Pancreas (tissue), 10 donors: Measurements from ENCODE around the gene PAPPA2. TPM values are rescaled to one million over a fixed set of nuclear protein-coding genes. Genes with fewer than 3 reads are reported as not detected.

Source experiments
- ATAC-seq, 4 donors: fragments of 200-7000 bp; cut with Tn5 transposase; one replicate each; pipeline versions ENCODE4 v1.8.0 to v1.9.1; 2020; ENCODE audit warnings: mild to moderate bottlenecking in 4 of 4, moderate library complexity in 4 of 4
- DNase-seq, 6 donors: peaks; one replicate each; pipeline ENCODE4 v3.0.0-alpha.2; 2020
- FAIRE-seq: peaks from 2 replicates; lab custom pipeline; 2012; peaks lifted over from hg19 to GRCh38; lab: Jason Lieb, UNC
- H3K27ac ChIP-seq, 4 donors: fragments of 200-600 bp; sonication (generic); 1 replicate in 3 of 4; 2 replicates in 1 of 4; pipeline versions ENCODE4 v1.5.0 to v1.8.0; 2020
- H3K27me3 ChIP-seq, 4 donors: fragments of 200-600 bp; one replicate each; pipeline ENCODE4 v1.8.0; 2021
- H3K36me3 ChIP-seq, 3 donors: fragments of 200-600 bp; sonication (generic) in 1 of 3; one replicate each; pipeline versions ENCODE4 v1.5.0 to v1.8.0; 2020 to 2021
- H3K4me1 ChIP-seq, 3 donors: fragments of 200-600 bp; one replicate each; pipeline ENCODE4 v1.8.0; 2021
- H3K4me3 ChIP-seq, 4 donors: fragments of 200-600 bp; sonication (generic) in 2 of 4; one replicate each; pipeline versions ENCODE4 v1.5.0 to v1.8.0; 2020 to 2021
- H3K9me3 ChIP-seq, 4 donors: fragments of 200-600 bp; one replicate each; pipeline ENCODE4 v1.8.0; 2021
- WGBS, 2 donors: extraction: QIAGEN DNeasy Blood & Tissue Kit; methylation state at CpG; one replicate each; pipeline ENCODE4 v1.1.7; 2013; 5-methylcytosine and 5-hydroxymethylcytosine counted together
- intact Hi-C, 3 donors: fragments of 100-400 bp; cut with DNase I; formaldehyde crosslinking; loops; one replicate each; pipeline versions ENCODE4 v1.11.1 to v1.14.2; 2022
- polyA plus RNA-seq, 2 donors: library from polyadenylated mRNA; stranded (reverse); fragments of 200-250 nt; gene quantifications; one replicate each; pipeline ENCODE4 v1.2.3, GENCODE V29; 2013
- total RNA-seq, 6 donors: library from RNA; stranded (reverse); fragmentation: NEBNext Ultra II Directional in 4 of 6; extraction: Animal tissue kit (Norgen Biotek cat#: 25700) in 4 of 6; gene quantifications; one replicate each; pipeline versions ENCODE4 v1.2.1 to v1.2.4, GENCODE V29; 2021 to 2023
- TF ChIP-seq, protein P1 (sequence below), 4 donors: fragments of 200-600 bp; sonication (generic) in 3 of 4; IDR thresholded peaks; one replicate each; pipeline versions ENCODE4 v1.5.0 to v1.8.0; 2021; ENCODE audit warnings: antibody characterized with exemption in 4 of 4
- donor health status: healthy with polysubstance abuse.
- donor health status: DM: no; HTN: no; CAD: no; lungs with moderate emphysema.
- donor health status: DM: no; HTN: no; CAD: no.
- donor health status: control.
- donor health status: control.
- donor health status: Bipolar disorder and iron deficiency.
- donor health status: DM: yes; HTN: yes; CAD: no.
- donor health status: DM: no; HTN: no; CAD: no.
- donor health status: DM: no; HTN: no; CAD: no.
- donor health status: DM: yes; HTN: yes; CAD: no.

Gene PAPPA2
- total and polyA plus RNA-seq, 8 donors, result 0.51 to 6.9 (median 2.0) TPM

DNA sequence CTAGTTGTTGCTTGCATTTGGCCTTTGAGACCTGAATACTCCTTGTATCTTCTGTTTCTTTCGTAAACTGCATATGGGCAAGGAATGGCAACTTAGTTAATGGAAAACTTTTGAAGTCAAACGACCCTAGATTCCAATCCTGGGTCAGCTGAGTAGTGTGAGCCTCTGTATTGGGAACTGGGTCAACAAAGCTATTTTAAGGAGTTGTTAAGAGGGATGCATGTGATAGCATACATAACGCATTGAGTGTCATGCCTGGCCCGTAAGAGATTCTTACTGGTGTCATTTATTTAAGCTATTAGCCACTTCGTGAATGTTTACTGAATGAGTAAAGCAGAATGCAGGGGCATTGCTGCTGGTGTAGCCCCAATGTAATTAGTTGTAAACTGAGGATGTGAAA is 340.1 kb downstream of the PAPPA2 start:
- FAIRE-seq (no peak), ATAC-seq (no peak), DNase-seq (no peak)
- WGBS, 2 donors, result 64 to 68% methylated on average over 5 of the region's 5 CpGs
- Histone ChIP-seq H3K27me3 (no peaks in the 10 kb centered on the region), H3K27ac (no peak overlapping the region), H3K4me1 (no peaks in the 10 kb centered on the region), H3K9me3 (no peaks in the 10 kb centered on the region), H3K4me3 (no peak overlapping the region), H3K36me3 (no peaks in the 10 kb centered on the region)
- TF ChIP-seq, protein P1, sequence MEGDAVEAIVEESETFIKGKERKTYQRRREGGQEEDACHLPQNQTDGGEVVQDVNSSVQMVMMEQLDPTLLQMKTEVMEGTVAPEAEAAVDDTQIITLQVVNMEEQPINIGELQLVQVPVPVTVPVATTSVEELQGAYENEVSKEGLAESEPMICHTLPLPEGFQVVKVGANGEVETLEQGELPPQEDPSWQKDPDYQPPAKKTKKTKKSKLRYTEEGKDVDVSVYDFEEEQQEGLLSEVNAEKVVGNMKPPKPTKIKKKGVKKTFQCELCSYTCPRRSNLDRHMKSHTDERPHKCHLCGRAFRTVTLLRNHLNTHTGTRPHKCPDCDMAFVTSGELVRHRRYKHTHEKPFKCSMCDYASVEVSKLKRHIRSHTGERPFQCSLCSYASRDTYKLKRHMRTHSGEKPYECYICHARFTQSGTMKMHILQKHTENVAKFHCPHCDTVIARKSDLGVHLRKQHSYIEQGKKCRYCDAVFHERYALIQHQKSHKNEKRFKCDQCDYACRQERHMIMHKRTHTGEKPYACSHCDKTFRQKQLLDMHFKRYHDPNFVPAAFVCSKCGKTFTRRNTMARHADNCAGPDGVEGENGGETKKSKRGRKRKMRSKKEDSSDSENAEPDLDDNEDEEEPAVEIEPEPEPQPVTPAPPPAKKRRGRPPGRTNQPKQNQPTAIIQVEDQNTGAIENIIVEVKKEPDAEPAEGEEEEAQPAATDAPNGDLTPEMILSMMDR (IDR thresholded peaks at IDR 0.05), result no peak
- intact Hi-C loops, result no loop called here

DNA sequence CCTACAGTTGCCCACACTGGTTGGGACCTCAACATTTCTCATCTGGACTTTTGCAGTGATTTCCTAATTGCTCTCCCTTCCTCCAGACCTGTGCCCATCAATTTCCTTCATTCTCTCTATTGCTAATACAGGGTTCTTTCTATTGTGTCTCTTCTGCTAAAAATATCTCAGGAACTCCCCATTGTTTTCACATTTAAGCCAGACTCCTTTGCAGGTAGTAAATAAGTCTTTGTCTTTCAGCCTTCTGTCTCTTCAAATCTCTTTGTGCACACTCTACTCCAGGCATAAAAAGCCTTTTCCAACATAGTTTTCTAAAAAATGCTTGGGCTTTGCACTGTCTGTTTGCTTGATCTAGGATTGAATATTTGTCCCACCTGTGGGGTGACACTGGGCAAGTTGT is 340.6 kb downstream of the PAPPA2 start:
- H3K9me3 ChIP-seq, result no peaks in the 10 kb centered on the region
- H3K4me1 ChIP-seq, result no peaks in the 10 kb centered on the region
- intact Hi-C loops, result no loop called here
- no peaks in the 10 kb centered on the region for H3K36me3 ChIP-seq
- H3K27me3 ChIP-seq, result no peaks in the 10 kb centered on the region
- ATAC-seq (no peak), FAIRE-seq (no peak), DNase-seq (no peak)
- H3K4me3 ChIP-seq, result no peak overlapping the region
- no peak overlapping the region for H3K27ac ChIP-seq
- TF ChIP-seq, protein P1 (IDR thresholded peaks at IDR 0.05), result no peak

DNA sequence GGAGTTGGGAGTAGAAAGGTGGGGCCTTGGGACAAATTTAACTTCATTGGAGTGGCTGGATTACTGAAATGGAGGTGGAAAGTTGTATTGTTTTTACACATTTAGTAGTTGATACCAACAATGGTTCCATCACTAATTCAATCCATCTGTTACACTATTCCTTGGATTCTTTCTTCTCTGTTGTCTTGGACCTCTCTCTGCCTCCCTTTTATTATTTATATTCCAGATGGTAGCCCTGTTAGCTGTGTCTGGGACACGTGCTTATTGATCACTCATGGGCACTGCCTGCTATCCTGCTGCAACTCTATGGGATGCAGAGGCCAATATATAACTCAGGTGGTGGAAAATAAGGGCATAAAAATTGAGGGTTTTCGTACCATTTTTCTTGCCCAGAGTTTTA is 346.3 kb downstream of the PAPPA2 start:
- intact Hi-C loops, result no loop called here
- WGBS, 2 donors, result 87 to 88% methylated on average over 2 of the region's 2 CpGs
- no peak for DNase-seq
- no peak for FAIRE-seq
- Histone ChIP-seq H3K9me3 (no peaks in the 10 kb centered on the region), H3K27ac (no peak overlapping the region), H3K27me3 (no peaks in the 10 kb centered on the region), H3K36me3 (no peaks in the 10 kb centered on the region), H3K4me1 (no peaks in the 10 kb centered on the region), H3K4me3 (no peak overlapping the region)
- ATAC-seq, result no peak
- TF ChIP-seq, protein P1 (IDR thresholded peaks at IDR 0.05), result no peak

DNA sequence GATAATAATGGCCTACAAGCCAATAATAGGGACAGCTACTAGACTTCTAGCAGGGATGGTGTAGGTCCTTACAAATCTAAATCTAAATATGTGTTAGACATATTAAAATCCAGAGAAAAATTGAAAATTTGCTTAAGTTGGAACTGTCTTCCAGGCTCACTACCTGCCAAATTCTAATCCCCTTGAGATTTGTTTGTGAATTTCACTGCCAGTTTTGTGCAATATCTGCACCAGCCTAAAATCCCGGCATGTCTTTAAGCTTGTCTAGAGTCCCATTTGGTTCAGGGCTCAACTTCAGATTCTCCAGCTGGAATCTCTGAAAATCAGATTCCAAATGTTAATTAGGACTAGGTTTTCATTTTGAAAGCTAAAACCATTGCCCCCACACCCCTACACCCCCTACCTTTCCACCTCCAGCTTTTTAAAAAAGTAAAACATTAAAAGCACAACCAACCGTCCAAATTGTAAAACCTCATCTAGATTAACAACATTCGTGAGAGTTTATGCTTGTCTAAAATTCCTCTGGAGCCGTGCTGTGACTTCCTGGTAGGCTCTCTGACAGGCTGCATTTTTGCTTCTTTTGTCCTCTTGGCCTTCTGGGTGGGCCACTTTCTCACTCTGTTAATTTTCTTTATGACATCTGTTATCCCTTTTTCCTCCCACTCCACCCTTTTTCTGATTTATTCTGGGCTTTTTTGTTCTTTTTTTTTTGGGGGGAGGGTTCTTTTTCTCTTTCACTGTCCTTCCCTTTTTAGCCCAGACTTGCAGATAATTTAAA is 348.7 kb downstream of the PAPPA2 start:
- ATAC-seq, result no peak
- Histone ChIP-seq H3K36me3 (no peaks in the 10 kb centered on the region), H3K27ac (no peak overlapping the region), H3K4me1 (no peaks in the 10 kb centered on the region), H3K27me3 (no peaks in the 10 kb centered on the region), H3K4me3 (no peak overlapping the region), H3K9me3 (no peaks in the 10 kb centered on the region)
- TF ChIP-seq, protein P1 (IDR thresholded peaks at IDR 0.05), result no peak
- WGBS, 2 donors, result 57 to 64% methylated on average over 4 of the region's 4 CpGs
- no peak for DNase-seq
- FAIRE-seq, result no peak
- intact Hi-C loops, result no loop called here

DNA sequence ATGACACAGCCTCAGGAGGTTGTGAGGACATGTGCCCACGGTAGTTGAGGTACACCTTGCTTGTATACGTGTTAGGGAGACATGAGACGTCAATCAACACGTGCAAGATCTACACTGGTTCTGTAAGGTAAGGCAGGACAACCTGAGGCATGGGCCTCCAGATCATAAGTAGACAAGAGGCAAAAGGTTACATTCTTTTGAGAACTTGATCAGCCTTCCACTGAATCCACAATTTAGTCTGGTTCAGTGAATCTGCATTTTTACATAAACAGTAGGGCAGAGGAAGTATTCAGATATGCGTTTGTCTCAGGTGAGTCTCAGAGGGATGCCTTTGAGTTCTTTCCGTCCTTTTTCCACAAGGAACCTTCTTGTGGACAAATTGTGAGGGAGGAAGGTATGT is 352.6 kb downstream of the PAPPA2 start:
- TF ChIP-seq, protein P1 (IDR thresholded peaks at IDR 0.05), result no peak
- FAIRE-seq (no peak), DNase-seq (no peak), ATAC-seq (no peak)
- intact Hi-C loops, result no loop called here
- Histone ChIP-seq H3K4me3 (no peak overlapping the region), H3K9me3 (no peaks in the 10 kb centered on the region), H3K36me3 (no peaks in the 10 kb centered on the region), H3K27ac (no peak overlapping the region), H3K27me3 (no peaks in the 10 kb centered on the region), H3K4me1 (no peaks in the 10 kb centered on the region)
- WGBS, 2 donors, result 87% methylated on average over 6 of the region's 6 CpGs
